Kidney capillary endothelial cell (primary cell): ENCODE data around the gene RALA.
A peak's percentile ranks its signal among the peaks of the same experiment; 100 is the strongest.
"Not testable (repeated sequence)": the region's sequence is repeated elsewhere in the genome, so short reads cannot be mapped to it uniquely, and the experiment has no call there.

ENCODE experiments used
- DNase-seq: peaks from one replicate; pipeline ENCODE4 v3.0.0-alpha.2; 2018; ENCODE audit warnings: low spot score

Gene RALA

DNA sequence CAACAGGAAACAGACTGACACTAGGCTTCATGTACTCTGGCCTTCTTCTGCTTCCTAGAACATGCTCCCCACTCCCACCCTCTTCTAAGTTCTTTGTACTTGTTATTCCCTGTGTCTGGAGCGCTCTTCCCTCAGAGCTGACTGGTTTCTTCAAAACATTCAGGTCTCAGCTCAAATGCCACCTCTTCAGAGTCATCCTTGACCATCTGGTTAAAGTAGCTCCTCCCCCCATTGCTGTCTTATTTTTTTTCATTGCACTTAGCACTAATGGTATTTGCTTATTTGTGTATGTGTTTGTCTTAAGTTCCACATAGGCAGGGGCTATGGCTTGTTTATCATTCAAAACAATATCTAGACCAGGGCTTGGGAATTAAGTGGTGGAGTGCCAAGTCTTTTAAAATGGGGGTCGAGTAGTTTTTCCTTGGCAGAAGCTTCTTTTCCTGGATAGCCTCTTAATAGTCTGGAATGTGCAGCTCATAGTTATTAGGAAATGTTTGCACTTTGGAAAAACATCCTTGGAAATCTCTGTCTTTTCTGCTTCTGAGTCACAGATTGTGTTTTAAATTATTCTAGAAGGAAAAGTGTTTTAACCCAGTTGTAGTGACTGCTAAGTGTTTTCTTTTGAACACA is 60.0 kb downstream of the RALA start:
- DNase-seq, result no peak

DNA sequence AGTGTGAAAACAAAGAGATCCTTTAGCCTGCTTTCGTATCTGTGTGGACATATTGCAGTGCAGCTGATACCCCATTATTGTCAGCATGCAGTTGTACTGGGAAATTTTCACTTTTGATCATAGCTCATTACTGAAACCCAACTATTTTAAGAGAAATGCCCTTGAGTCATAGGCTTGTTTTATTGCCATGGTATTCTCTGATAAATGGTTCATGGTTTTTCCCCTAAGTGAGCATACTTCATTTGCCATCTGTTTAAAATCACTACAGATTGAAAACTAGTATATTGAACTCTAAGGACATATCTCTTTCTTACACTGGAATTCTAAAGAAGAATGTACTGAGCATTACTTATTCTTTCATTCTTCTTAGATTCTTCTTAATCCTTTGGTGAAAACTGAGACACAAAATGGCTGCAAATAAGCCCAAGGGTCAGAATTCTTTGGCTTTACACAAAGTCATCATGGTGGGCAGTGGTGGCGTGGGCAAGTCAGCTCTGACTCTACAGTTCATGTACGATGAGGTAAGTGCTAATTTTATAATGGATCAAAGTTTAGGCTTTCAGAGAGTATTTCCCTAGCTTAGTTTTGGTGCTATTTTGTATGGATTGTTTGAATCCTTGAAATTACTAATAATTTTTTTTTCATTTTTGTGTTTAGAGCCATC is 63.0 kb downstream of the RALA start:
- DNase-seq, result no peak

DNA sequence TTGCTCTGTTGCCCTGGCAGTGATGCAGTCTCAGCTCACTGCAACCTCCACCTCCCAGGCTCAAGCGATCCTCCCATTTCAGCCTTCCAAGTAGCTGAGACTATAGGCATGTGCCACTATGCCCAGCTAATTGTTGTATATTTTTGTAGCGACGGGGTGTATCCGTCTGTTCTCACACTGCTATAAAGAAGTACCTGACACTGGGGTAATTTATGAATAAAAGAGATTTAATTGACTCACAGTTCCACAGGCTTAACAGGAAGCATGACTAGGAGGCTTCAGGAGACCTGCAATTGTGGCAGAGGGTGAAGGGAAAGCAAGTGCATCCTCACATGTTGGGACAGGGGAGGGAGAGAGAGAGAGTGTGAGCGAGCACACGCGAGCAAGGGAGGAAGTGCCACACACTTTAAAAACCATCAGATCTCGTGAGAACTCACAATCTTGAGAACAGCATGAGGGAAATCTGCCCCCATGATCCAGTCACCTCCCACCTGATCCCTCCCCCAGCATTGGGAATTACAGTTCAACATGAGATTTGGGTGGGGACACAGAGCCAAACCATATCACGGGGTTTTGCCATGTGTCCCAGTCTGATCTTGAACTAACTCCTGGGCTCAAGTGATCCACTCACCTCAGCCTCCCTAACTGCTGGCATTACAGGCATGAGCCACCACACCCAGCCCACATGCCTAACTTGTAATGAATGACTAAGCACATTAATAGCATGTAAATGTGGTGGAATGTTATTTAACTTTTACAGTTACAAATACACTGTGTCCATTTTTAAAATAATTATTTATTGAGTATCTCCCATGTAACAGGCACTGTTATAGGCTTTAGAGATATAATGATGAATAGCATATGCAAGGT is 65.5 kb downstream of the RALA start:
- peak; percentile 82 for DNase-seq

DNA sequence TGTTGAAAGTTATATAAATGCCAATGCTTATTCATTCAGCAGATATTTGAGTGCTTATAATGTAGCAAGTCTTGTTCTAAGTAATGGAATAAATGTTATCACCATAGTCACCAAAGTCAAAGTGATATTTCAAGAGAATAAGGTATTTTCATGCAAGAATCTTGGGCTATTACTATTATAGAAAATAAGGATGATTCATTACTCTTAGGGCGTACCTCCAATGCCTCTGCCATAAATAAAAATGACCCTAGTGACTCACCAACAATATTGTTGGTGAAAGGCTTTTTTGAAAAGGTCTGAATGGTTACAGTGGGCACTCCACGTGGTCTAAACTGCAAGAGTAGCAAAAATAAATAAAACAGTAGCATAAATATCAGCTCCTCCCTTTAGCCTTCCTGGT is 68.4 kb downstream of the RALA start:
- DNase-seq, result peak; percentile 79

DNA sequence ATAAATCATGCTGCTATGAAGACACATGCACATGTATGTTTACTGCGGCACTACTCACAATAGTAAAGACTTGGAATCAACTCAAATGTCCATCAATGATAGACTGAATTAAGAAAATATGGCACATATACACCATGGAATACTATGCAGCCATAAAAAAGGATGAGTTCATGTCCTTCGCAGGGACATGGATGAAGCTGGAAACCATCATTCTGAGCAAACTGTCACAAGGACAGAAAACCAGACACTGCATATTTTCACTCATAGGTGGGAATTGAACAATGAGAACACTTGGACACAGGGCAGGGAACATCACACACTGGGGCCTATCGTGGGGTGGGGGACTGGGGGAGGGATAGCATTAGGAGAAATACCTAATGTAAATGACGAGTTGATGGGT is 69.7 kb downstream of the RALA start:
- not testable (repeated sequence) for DNase-seq

GRCh38 chr7:39693812-39694211 is 70.4 kb downstream of the RALA start:
- DNase-seq, result no peak

DNA sequence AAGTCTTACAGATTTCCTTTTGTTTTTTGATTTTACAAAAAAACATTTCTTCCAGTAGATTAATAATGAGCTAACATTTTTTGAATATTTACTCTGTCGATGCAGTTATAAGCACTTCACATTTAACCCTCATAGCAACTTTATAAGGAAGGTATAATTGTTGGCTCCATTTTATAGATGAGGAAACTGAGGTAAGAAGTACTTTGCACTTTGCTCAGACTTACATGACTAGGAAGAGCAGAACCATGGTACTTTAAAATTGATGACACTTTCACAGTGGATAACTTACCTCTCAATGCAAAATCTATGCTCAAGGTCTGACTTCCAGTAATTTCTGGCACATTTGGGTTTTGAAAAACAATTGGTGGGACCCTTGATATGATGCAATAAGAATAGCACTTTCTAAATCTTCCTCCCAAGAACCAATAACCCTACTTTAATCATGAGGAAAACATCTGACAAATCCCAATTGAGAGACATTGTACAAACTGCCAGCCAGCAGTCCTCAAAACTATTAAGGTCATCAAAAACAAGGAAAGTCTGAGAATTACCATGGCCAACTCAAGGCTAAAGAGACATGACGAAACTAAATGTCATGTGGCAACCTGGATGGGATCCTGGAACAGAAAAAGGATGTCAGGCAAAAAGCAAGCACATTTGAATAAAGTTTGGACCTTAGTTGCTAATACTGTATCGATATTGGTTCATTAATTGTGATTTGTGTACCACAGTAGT is 72.6 kb downstream of the RALA start:
- DNase-seq, result no peak

GRCh38 chr7:39696631-39697030 is 73.3 kb downstream of the RALA start:
- DNase-seq, result no peak

DNA sequence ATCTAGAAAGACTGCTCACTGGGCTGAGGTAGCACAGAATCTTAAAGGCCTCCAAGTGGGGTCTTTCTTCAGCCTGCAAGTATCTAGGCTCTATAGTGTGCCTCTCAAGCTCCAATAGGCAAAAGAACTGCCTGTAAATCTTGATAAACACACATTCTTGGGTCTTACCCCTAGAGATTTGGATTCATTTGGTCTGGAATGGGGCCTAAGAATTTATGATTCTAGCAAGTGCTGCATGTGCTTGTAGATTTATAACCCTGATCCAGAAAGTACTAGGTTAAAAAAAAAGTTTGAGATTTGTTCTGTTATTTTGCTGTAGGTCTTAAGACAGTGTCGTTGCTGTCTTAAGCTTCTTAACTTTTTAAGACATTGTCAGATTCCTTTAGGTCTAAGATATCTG is 74.1 kb downstream of the RALA start:
- no peak for DNase-seq

DNA sequence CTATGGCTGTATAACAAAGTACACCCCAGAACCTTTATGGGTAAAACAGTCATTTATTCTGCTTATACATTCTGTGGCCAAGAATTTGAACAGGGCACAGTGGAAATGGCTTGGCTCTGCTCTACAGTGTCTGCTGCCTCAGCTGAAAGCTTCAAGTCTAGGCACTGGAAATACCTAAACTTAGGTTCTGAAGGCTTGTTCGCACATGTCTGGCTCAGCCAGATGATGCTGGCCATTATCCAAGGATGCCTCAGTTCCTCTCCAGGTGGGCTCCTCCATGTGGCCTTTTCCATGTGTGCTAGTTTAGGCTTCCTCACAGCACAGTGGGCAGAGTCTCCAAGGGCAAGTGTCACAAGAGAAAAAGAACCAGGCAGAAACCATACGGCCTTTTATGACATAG is 76.8 kb downstream of the RALA start:
- DNase-seq, result no peak

- DNase-seq, result no peak
Measured at GRCh38 chr7:39700932-39701331, 77.6 kb downstream of the RALA start.

- DNase-seq, result no peak
Measured at GRCh38 chr7:39702133-39702532, 78.8 kb downstream of the RALA start.

DNA sequence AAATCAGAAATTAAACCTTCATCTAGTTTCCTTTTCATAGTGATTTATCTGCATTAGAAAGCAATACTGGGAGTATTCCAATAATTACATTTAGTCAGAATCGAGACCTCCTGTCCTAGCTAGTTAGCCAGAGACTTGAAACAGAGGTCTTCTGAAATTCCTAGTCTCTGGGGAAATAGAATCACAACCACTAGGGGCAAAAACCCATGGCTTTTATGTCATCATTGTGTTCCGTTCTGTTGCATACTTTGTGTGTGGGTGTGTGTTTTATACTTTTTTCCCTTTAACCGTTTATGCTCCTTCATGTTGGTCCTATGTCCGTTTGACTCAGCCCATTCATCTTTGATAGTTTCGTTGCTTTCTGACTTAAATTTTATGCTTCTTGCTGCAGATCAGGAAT is 79.8 kb downstream of the RALA start:
- DNase-seq, result no peak

- DNase-seq, result no peak
Measured at GRCh38 chr7:39709029-39709428, 85.7 kb downstream of the RALA start.

DNA sequence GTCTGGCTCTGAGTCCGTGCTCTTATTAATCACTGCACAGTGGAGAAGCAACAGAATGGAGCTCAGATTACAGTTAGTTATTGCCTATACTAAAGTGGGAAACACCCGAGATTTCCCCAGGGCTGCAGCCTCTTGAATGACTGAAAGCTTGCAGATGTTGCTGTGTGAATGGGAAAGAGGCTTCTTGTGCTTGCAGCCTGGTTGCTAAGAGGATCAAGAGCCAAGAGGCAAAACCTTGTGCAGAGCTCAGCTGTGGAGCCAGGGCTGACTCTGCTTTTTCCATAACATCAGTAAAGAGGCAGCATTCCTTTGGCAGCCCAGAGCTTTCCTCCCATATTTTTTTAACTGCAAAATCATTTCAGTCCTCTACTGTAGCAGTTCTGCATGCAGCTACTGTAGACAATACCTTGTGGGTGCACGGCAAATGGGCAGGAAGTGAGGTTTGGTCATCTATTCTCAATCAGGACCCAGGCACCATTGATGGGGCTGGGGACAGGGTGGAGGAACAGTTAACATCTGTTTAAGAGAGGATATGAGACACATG is 86.5 kb downstream of the RALA start:
- no peak for DNase-seq

GRCh38 chr7:39712751-39713150 is 89.4 kb downstream of the RALA start:
- no peak for DNase-seq

GRCh38 chr7:39714447-39715091 is 91.2 kb downstream of the RALA start:
- DNase-seq, result no peak

GRCh38 chr7:39720586-39720985 is 97.2 kb downstream of the RALA start:
- DNase-seq, result no peak

GRCh38 chr7:39721345-39721744 is 98.0 kb downstream of the RALA start:
- no peak for DNase-seq

- DNase-seq, result no peak
Measured at GRCh38 chr7:39721919-39722597, 98.7 kb downstream of the RALA start.
